K562 (cell line): Measurements from ENCODE around the gene KCNA4. TPM values are rescaled to one million over a fixed set of nuclear protein-coding genes. Genes with fewer than 3 reads are reported as not detected.

Experiments
- polyA plus RNA-seq, 8 experiments: library from polyadenylated mRNA; depleted of rRNA in 4 of 8; stranded (reverse) in 5 of 8; unstranded in 3 of 8; fragments of >200 nt; fragmentation: Nextera tagmentation in 2 of 8; fragmentation: Illumina TruSeq in 1 of 8; extraction: Ambion mirVana in 2 of 8; extraction: Trizol in 1 of 8; gene quantifications; 2 replicates each; pipeline versions ENCODE4 v1.2.1 to v1.2.3, GENCODE V29; 2011 to 2014; ENCODE audit warnings: inconsistent platforms in 1 of 8, missing spikeins in 1 of 8
- total RNA-seq, 7 experiments: library from RNA; depleted of rRNA in 6 of 7; stranded (reverse); fragments of >200 nt in 6 of 7; fragmentation: Illumina TruSeq in 2 of 7; extraction: Trizol in 2 of 7; gene quantifications; 2 replicates each; pipeline versions ENCODE4 v1.2.1 to v1.2.3, GENCODE V29; 2011 to 2021; ENCODE audit warnings: low replicate concordance in 1 of 7

The KCNA4 gene
- total and polyA plus RNA-seq, 9 of the 15 experiments (the other 6 are each of a cell fraction or from before 2014, with no cell fraction given): not detected

Other genes with a start within 250 kb of the KCNA4 start
- gene FSHB, start 214.0 kb upstream of the KCNA4 start, total RNA-seq (2014; rRNA removed): not detected in 2 replicates
- not detected in 2 replicates for gene FSHB, start 214.0 kb upstream of the KCNA4 start, total RNA-seq (2014; rRNA removed; fragmentation: Illumina TruSeq; extraction: Trizol)
- not detected in 2 replicates for gene FSHB, start 214.0 kb upstream of the KCNA4 start, total RNA-seq (2015; rRNA removed; fragmentation: Illumina TruSeq; extraction: Trizol)
- gene FSHB, start 214.0 kb upstream of the KCNA4 start, total RNA-seq (2021): not detected in 2 replicates
- not detected in 2 replicates for gene FSHB, start 214.0 kb upstream of the KCNA4 start, polyA plus RNA-seq (2011; rRNA removed)
- gene FSHB, start 214.0 kb upstream of the KCNA4 start, polyA plus RNA-seq (2014; fragmentation: Illumina TruSeq; extraction: Trizol): not detected in 2 replicates
- gene FSHB, start 214.0 kb upstream of the KCNA4 start, polyA plus RNA-seq (2014; fragmentation: Nextera tagmentation; extraction: Ambion mirVana): not detected
- gene FSHB, start 214.0 kb upstream of the KCNA4 start, polyA plus RNA-seq (2014; rRNA removed): not detected in 2 replicates